Measurements from ENCODE around the gene CSNK1E.

Gene CSNK1E

GRCh38 chr22:38266120-38266519 lies 51.1 kb downstream of the CSNK1E start:
- Histone ChIP-seq H3K9me2 (replicated peaks; ENCODE audit: insufficient read depth, low read length) (no peaks in the 10 kb centered on the region), H4K20me1 (ENCODE audit: low read depth, low read length) (no peaks in the 10 kb centered on the region), H3K36me3 (ENCODE audit: low read length) (no peaks in the 10 kb centered on the region), H2AFZ (ENCODE audit: low read depth, low read length, severe bottlenecking) (no peak overlapping the region), H3K27ac (ENCODE audit: low read depth, low read length) (no peak overlapping the region), H3K9me3 (ENCODE audit: insufficient read depth, low read length) (no peaks in the 10 kb centered on the region), H3K9ac (ENCODE audit: low read length) (no peak overlapping the region), H3K27me3 (ENCODE audit: low read length) (no peaks in the 10 kb centered on the region), H3F3A (ENCODE audit: insufficient read depth) (no peaks in the 10 kb centered on the region), H3K4me3 (ENCODE audit: insufficient read depth, low read length, poor library complexity, severe bottlenecking) (no peak overlapping the region), H3K4me2 (ENCODE audit: low read depth, low read length, poor library complexity, severe bottlenecking) (no peak overlapping the region), H3K79me2 (ENCODE audit: insufficient read depth, low read length) (no peaks in the 10 kb centered on the region)
- TF ChIP-seq CTCF (IDR thresholded peaks at IDR 0.05; ENCODE audit: insufficient read depth, low read length, poor library complexity, severe bottlenecking) (no peak), EZH2phosphoT487 (conservative IDR thresholded peaks at IDR 0.05; ENCODE audit: low read length) (no peak)

- Histone ChIP-seq H3K27ac (ENCODE audit: low read depth, low read length) (no peak overlapping the region), H2AFZ (ENCODE audit: low read depth, low read length, severe bottlenecking) (no peak overlapping the region), H3K9me2 (replicated peaks; ENCODE audit: insufficient read depth, low read length) (no peaks in the 10 kb centered on the region), H4K20me1 (ENCODE audit: low read depth, low read length) (no peaks in the 10 kb centered on the region), H3K36me3 (ENCODE audit: low read length) (no peaks in the 10 kb centered on the region), H3K9ac (ENCODE audit: low read length) (no peak overlapping the region), H3K4me3 (ENCODE audit: insufficient read depth, low read length, poor library complexity, severe bottlenecking) (no peak overlapping the region), H3K79me2 (ENCODE audit: insufficient read depth, low read length) (no peaks in the 10 kb centered on the region), H3F3A (ENCODE audit: insufficient read depth) (peaks cover 5% of the 10 kb centered on the region), H3K9me3 (ENCODE audit: insufficient read depth, low read length) (no peaks in the 10 kb centered on the region), H3K4me2 (ENCODE audit: low read depth, low read length, poor library complexity, severe bottlenecking) (no peak overlapping the region), H3K27me3 (ENCODE audit: low read length) (no peaks in the 10 kb centered on the region)
- TF ChIP-seq EZH2phosphoT487 (conservative IDR thresholded peaks at IDR 0.05; ENCODE audit: low read length): no peak
These were observed 52.9 kb downstream of the CSNK1E start for GRCh38 chr22:38264322-38264843.

- Histone ChIP-seq H3F3A (ENCODE audit: insufficient read depth) (peaks cover 5% of the 10 kb centered on the region), H2AFZ (ENCODE audit: low read depth, low read length, severe bottlenecking) (no peak overlapping the region), H3K4me2 (ENCODE audit: low read depth, low read length, poor library complexity, severe bottlenecking) (no peak overlapping the region), H3K4me3 (ENCODE audit: insufficient read depth, low read length, poor library complexity, severe bottlenecking) (no peak overlapping the region), H3K27me3 (ENCODE audit: low read length) (no peaks in the 10 kb centered on the region), H3K27ac (ENCODE audit: low read depth, low read length) (no peak overlapping the region), H3K9me2 (replicated peaks; ENCODE audit: insufficient read depth, low read length) (no peaks in the 10 kb centered on the region), H3K79me2 (ENCODE audit: insufficient read depth, low read length) (no peaks in the 10 kb centered on the region), H4K20me1 (ENCODE audit: low read depth, low read length) (no peaks in the 10 kb centered on the region), H3K9ac (ENCODE audit: low read length) (no peak overlapping the region), H3K36me3 (ENCODE audit: low read length) (no peaks in the 10 kb centered on the region), H3K9me3 (ENCODE audit: insufficient read depth, low read length) (no peaks in the 10 kb centered on the region)
- TF ChIP-seq CTCF (IDR thresholded peaks at IDR 0.05; ENCODE audit: insufficient read depth, low read length, poor library complexity, severe bottlenecking): peak; percentile 79
- no peak for TF ChIP-seq EZH2phosphoT487 (conservative IDR thresholded peaks at IDR 0.05; ENCODE audit: low read length)
These were observed 55.0 kb downstream of the CSNK1E start for GRCh38 chr22:38262051-38262795.
